ENCODE measurements around the gene VPS4B.
"Not testable (repeated sequence)": the region's sequence is repeated elsewhere in the genome, so short reads cannot be mapped to it uniquely, and the experiment has no call there.

The VPS4B gene
- total RNA-seq, result 111 reads per million, percentile 84 among the genes with 10 or more reads in this experiment

DNA sequence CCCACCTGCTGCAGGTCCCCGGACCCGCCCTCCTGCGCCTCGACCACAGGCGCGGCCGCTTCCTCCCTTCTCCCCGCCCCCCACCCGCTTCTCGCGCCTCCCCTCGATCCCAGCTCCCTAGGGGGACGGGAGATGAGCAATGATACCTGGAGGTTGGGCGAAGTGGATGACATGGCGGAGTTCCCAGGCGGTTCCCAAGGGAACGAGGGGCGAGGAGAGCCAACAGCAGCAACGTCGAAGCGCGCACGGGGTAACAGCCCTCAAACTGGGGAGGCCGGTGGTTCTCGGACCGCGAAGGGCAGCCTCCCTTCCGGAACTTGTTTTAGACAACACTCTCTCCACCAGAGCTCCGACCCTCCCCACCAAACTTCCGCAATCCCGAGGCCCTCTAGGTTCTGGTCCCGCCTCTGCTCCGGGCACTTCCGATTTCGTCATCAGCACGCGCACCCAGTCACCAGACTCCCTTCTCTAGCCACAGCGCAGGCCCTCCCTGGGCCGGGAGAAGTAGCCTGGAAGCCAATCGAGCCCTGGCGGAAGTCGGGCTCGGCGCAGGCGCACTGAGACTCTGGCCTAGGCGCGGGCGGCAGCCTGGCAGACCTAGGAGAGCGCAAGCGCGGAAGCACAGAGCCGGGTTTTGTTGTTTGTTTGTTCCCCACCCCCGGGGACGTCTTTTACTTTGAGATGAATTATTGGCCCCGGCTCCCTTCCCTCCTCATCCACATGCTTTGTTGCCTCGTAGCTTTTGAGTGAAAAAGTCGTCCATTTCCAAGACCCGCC is at the start of gene VPS4B:
VPS4B (minus strand) TSS at position 390 of the 777 bp plus-strand sequence; CDS start at position 173, 217 bp downstream.
- DNase-seq, result peak; percentile 99

GRCh38 chr18:63470751-63471150 is 48.5 kb upstream of the VPS4B start:
- no peak for DNase-seq

DNA sequence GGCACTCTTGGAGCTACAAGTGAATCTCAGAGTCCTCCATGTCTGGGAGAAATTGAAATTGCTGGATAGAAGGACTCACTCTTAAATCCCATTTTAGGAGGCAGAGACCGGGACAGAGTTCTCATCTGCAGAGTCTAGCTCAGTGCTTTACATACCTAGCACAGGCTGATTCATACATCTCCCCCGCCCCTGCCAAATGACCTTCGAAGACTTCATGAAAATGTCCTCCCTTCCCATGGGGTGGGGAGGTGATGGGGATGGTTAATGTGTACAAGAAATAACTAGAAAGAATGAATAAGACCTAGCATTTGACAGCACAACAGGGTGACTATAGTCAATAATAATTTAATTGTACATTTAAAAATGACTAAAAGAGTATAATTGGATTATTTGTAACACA is 46.3 kb upstream of the VPS4B start:
- DNase-seq, result no peak

- no peak for DNase-seq
These were observed 45.4 kb upstream of the VPS4B start for GRCh38 chr18:63467699-63468098.

DNA sequence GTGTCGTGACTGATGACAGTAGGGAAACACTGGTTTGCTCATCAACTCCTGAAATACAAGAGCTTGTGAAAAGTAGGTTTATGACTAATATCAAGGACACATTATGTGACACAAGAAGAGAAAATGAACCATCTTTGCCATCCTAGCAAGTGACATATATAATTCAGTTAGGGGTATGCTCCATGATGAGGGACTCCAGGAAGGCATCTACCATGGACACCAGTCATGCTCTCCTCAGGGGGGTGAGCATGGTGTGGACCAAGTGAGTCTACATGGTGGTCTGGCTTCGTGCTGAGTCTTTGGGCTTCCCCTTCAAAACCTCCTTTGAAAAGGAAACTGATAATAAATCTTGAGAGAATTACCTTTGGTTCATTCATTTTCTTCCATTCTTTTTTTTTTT is 42.8 kb upstream of the VPS4B start:
- DNase-seq, result no peak

GRCh38 chr18:63464434-63464833 is 42.2 kb upstream of the VPS4B start:
- no peak for DNase-seq

DNA sequence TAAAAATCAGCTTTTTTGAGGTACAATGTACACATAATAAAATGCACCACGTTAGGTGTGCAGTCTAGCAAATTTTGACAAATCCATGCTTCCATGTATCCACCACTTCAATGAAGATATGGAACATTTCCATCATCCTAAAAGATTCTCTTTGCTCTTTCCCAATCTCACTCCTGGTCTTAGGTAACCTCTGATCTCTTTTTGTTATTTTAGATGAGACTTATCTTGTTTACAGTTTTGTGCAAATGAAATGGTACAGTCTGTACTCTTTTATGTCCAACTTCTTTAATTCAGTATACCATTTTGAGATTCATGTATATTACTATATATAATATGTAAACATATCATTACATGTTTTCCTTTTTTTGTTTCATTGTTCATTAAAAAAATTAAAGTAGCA is 38.1 kb upstream of the VPS4B start:
- DNase-seq, result no peak

DNA sequence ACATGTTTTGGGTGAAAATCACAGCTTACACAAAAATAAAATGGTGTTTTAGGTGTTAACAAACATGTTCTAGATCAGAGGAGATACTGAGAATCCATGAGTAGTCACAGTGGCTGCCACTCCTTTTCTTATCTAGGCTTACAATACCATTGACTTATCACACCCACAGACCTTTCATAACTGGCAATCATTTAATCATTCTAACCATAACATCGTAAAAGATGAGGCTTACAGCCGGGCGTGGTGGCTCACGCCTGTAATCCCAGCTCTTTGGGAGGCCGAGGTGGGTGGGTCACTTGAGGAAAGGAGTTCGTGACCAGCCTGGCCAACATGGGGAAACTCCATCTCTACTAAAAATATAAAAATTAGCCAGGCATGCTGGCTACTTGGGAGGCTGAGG is 35.7 kb upstream of the VPS4B start:
- no peak for DNase-seq

DNA sequence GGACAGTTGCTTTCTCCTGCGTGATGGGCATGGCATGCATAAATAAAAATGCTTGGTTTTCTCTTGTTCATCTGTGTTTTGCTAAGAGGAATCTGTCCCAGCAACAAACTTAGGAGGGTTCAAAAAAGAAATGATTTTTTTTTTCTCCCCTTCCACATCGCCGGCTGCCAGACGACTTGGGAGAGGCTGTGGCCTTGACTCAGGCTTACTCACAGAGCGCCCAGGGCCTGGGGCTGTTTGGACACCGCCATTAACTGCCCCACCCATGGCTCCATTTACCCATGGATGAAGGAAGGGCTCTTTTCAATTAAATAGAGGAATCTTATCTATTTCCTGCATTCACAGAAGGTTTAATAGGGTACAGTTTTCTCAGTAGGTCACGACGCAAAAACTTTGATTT is 32.2 kb upstream of the VPS4B start:
- DNase-seq, result no peak

DNA sequence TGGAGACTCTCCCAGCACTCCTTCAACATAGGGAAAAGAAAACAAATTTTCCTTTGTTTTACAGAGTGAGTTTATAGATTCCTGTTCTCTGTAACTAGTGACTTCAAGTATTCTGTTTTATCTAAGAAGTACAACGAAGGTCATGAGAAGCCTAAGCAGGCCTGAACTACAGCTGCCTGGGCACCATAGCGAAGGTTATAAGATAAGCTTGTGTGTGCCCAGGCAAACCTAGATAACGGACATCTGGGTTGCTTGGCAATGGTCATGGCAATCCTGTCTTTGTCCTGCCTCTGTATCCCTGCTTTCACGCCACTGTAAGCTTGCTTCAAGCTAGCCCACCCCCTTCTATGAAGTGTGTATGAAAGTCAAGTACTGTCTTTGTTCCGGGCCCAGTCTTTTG is 30.5 kb upstream of the VPS4B start:
- not testable (repeated sequence) for DNase-seq

- no peak for DNase-seq
These were observed 29.8 kb upstream of the VPS4B start for GRCh38 chr18:63451799-63452660.

GRCh38 chr18:63449426-63449825 is 27.1 kb upstream of the VPS4B start:
- DNase-seq, result no peak

DNA sequence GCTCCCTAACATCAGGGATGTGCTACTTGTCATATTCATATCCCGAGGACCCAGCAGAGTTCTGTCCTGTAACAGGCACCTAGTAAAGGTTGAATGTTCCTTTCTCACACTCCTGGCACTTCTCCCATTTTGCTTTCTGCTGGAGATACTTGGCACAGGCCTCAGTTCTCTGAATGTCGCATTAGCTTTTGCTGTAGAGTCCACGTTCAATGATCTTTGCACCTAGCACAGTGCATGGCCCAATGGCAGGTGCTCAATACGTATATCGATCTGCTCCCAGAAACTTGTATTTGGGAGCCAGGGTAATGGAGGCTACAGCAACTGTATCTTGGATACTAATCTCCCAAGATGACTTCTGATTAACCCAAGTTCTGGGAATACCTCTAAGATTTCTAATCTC is 24.8 kb upstream of the VPS4B start:
- DNase-seq, result no peak

DNA sequence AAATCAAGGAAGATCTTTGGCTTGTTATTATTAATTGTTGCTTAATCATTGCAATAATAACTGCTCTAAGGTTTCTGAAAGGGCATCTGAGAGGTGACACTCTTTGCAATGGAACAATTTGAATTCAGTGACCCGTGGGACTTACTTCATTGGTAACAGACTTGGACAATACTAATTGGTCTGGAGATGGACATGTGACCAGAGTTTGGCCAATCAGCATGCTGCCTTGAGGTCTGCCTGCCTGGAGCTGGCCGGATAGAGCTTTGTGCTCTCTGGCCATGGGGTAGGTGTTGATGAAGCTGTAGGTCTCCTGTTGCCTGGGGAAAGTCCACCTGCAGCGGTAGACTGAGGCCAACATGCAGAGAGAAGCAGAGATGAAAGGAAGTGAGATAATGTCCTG is 24.0 kb upstream of the VPS4B start:
- no peak for DNase-seq

DNA sequence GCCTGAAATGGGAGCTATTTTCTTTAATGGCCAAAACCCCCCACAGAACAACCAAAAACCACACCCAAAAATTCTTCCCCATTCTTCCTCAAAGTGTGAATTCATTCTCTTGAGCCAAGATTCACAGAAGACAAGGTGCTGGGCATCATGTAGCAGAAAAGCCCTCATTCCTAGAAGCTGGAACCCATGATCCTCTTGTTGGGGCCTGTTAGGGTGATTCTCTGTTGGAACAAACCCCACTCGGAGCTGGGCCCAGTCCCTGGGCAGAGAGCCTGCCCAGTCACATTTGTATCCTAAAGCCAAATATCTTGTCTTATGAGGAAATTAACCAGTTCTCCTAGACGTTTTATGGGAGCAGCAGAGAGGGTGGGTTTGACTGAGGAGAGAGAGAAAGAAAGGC is 22.8 kb upstream of the VPS4B start:
- DNase-seq, result no peak

GRCh38 chr18:63444580-63444979 is 22.3 kb upstream of the VPS4B start:
- no peak for DNase-seq

- no peak for DNase-seq
These were observed 21.6 kb upstream of the VPS4B start for GRCh38 chr18:63443829-63444228.

- no peak for DNase-seq
These were observed 18.6 kb upstream of the VPS4B start for GRCh38 chr18:63440881-63441280.

- no peak for DNase-seq
These were observed 17.9 kb upstream of the VPS4B start for GRCh38 chr18:63440219-63440618.

DNA sequence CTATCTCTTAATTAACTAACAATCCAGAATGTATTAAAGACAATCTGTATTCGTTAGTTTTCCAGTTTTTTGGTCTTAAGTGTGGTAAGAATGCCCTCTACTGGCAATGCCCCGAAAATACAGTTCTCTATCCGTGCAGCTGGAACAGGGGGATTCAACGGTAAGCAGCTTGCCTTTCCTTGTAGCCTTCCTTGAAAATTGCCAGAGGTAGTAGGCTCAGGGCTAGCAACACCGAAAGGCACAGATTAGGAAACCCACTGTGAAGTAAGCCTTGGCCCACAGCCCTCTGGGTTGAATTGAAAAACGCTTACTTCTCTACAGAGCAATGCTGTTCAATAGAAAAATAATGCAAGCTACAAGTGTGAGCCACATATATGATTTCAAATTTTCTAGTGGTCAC is 17.1 kb upstream of the VPS4B start:
- peak; percentile 25 for DNase-seq

- DNase-seq, result no peak
These were observed 15.9 kb upstream of the VPS4B start for GRCh38 chr18:63438181-63438580.

DNA sequence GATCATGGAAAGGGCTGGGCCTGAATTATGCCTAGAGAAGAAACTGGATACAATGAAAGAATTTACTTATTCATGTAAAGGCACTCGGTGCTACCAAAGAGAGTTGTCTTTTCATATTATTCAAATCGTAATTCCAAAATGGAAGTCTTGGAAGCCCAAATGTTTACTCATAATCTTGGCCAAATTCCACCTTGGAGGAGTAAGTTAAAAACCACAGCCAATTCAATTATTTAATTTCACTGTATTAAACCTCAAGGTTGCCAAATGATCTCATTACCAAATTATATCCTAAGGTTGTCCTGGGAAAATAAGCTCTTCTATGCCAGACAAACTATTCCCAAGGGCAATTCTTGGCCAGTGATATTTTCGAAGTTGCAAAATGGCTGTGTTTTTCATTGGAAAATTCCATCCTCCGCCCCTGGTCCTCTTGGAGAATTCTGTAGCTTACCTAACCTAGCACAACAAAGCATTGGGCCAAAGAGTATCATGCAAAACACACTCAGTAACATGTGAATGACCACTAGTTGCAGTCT is 11.1 kb upstream of the VPS4B start:
- no peak for DNase-seq

DNA sequence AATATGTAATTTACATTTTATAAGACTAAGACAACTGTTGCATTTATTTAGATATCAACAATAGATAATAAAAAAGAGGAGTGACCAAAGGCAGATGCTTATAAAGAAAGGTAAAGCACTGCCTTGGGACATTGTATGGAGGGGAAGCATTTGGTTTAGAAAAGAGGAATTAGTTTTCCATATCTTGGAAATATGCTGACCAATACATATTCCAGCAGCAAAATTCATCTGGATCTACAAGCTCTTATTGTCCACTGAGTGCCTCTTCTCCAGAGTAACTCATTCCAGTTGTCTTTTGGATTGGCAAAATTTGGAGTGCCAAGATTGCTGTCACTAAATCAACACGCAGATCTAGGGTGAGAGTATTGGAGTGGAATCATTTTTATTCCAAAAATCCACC is 8.9 kb upstream of the VPS4B start:
- no peak for DNase-seq

DNA sequence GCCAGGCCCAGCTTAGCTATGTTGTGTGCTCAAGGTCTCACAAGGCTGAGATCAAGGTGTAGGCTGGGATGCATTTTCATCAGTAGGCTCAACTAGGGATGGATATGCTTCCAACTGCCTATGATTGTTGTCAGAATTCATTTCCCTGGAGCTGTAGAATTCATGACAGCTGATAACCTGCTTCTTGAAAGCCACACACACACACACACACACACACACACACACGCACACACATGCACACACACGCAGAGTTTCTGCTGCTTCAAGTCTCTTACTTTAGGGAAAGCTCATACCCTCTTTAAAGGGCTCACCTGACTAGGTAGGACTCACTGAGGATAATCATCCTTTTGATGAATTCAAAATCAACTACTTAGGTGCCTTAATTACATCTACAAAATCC is 8.2 kb upstream of the VPS4B start:
- no peak for DNase-seq

Measured in effector CD4-positive, alpha-beta T cell (primary cell).